Calu3 (cell line): ENCODE measurements around the gene HRC. TPM values are rescaled to one million over a fixed set of nuclear protein-coding genes. Genes with fewer than 3 reads are reported as not detected.

Experiments used
- BruUV-seq: library from RNA; stranded (reverse); fragments of 400-500 nt; replicated peaks from 2 replicates; lab custom pipeline; 2021; lab: Mats Ljungman, UMichigan
- CTCF ChIA-PET: fragments of 300-600 bp; sonication (Branson Sonifier 250); formaldehyde crosslinking; loops from one replicate; lab custom pipeline; 2022; ENCODE audit warnings: antibody characterized with exemption; lab: Charles Lee
- DNase-seq: peaks from one replicate; pipeline ENCODE4 v3.0.0; 2022
- H3K27ac Mint-ChIP-seq: one replicate; pipeline ENCODE4 v1.8.0; 2022; ENCODE audit warnings: mixed read lengths; ENCODE audit not compliant: unreplicated experiment
- H3K27me3 Mint-ChIP-seq: one replicate; pipeline ENCODE4 v1.8.0; 2022; ENCODE audit warnings: mixed read lengths; ENCODE audit not compliant: unreplicated experiment
- H3K36me3 Mint-ChIP-seq: one replicate; pipeline ENCODE4 v1.8.0; 2022; ENCODE audit warnings: mild to moderate bottlenecking, moderate library complexity, mixed read lengths; ENCODE audit not compliant: insufficient read depth, unreplicated experiment
- H3K4me1 Mint-ChIP-seq: one replicate; pipeline ENCODE4 v1.8.0; 2022; ENCODE audit warnings: mild to moderate bottlenecking, low read depth, mixed read lengths; ENCODE audit not compliant: unreplicated experiment
- H3K4me3 Mint-ChIP-seq: one replicate; pipeline ENCODE4 v1.8.0; 2022; ENCODE audit warnings: mild to moderate bottlenecking, low read depth, moderate library complexity, mixed read lengths; ENCODE audit not compliant: unreplicated experiment
- H3K9me3 Mint-ChIP-seq: one replicate; pipeline ENCODE4 v1.8.0; 2022; ENCODE audit warnings: low read depth, mixed read lengths; ENCODE audit not compliant: unreplicated experiment
- intact Hi-C: fragments of 100-400 bp; cut with micrococcal nuclease; formaldehyde crosslinking; loops from one replicate; pipeline ENCODE4 v1.10.0; 2022; ENCODE audit not compliant: unreplicated experiment
- total RNA-seq: library from RNA; stranded (reverse); gene quantifications from 2 replicates; pipeline ENCODE4 v1.2.3, GENCODE V29; 2022
- TF ChIP-seq, protein P1 (sequence below): fragments of 200-600 bp; IDR thresholded peaks from one replicate; pipeline ENCODE4 v1.8.0; 2022; ENCODE audit warnings: antibody characterized with exemption; ENCODE audit not compliant: unreplicated experiment

The HRC gene
- total RNA-seq, 1 experiment from 2014 or later, result not detected

- CTCF ChIA-PET, result interaction anchor here (0.7 to 1.6 kb wide), 3 partner anchors 22 to 79 kb away, joined by 3 to 6 read pairs (median 3); no protein-coding TSS in a partner anchor
- intact Hi-C loops, result loop anchor here (5.0 kb wide), 1 partner anchor 88 kb away; no protein-coding TSS in a partner anchor
Observed at GRCh38 chr19:49119411-49120324, 35.5 kb downstream of the HRC start, which contains the start of gene PPFIA3. Gene PPFIA3, plus strand, starts transcription at chr19:49119544. Its CDS starts 8,330 bp downstream, at chr19:49127874.

GRCh38 chr19:49118565-49119410 is 36.4 kb downstream of the HRC start, which contains the start of gene C19orf73:
Gene C19orf73, minus strand, starts transcription at chr19:49119143. Its CDS starts 121 bp downstream, at chr19:49119022.
- intact Hi-C loops, result loop anchor here (5.0 kb wide), 1 partner anchor 89 kb away; no protein-coding TSS in a partner anchor
- no peaks in the 10 kb centered on the region for H3K9me3 Mint-ChIP-seq
- H3K27ac Mint-ChIP-seq, result peak within 1 kb of the TSS; percentile 56
- H3K27me3 Mint-ChIP-seq, result peaks cover 37% of the 10 kb centered on the region
- H3K4me3 Mint-ChIP-seq, result peak within 1 kb of the TSS; percentile 93
- peaks cover 35% of the 10 kb centered on the region for H3K4me1 Mint-ChIP-seq
- H3K36me3 Mint-ChIP-seq, result peaks cover 47% of the 10 kb centered on the region
- BruUV-seq, result TSS peak; percentile 94
- TF ChIP-seq, protein P1, sequence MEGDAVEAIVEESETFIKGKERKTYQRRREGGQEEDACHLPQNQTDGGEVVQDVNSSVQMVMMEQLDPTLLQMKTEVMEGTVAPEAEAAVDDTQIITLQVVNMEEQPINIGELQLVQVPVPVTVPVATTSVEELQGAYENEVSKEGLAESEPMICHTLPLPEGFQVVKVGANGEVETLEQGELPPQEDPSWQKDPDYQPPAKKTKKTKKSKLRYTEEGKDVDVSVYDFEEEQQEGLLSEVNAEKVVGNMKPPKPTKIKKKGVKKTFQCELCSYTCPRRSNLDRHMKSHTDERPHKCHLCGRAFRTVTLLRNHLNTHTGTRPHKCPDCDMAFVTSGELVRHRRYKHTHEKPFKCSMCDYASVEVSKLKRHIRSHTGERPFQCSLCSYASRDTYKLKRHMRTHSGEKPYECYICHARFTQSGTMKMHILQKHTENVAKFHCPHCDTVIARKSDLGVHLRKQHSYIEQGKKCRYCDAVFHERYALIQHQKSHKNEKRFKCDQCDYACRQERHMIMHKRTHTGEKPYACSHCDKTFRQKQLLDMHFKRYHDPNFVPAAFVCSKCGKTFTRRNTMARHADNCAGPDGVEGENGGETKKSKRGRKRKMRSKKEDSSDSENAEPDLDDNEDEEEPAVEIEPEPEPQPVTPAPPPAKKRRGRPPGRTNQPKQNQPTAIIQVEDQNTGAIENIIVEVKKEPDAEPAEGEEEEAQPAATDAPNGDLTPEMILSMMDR, result peak; percentile 32
- peak; percentile 98 for DNase-seq
- CTCF ChIA-PET, result interaction anchor here (0.6 to 1.6 kb wide), 2 partner anchors 80 kb away, joined by 3 to 6 read pairs; no protein-coding TSS in a partner anchor

More at GRCh38 chr19:49119411-49120324, 35.5 kb downstream of the HRC start, which contains the start of gene PPFIA3:
- peak; percentile 73 for DNase-seq
- Mint-ChIP-seq H3K27me3 (peaks cover 37% of the 10 kb centered on the region), H3K4me3 (peak within 1 kb of the TSS; percentile 93), H3K9me3 (no peaks in the 10 kb centered on the region), H3K36me3 (peaks cover 42% of the 10 kb centered on the region), H3K27ac (peak within 1 kb of the TSS; percentile 56), H3K4me1 (peaks cover 31% of the 10 kb centered on the region)
- TF ChIP-seq, protein P1, result no peak
- BruUV-seq, result no TSS peak

DNA sequence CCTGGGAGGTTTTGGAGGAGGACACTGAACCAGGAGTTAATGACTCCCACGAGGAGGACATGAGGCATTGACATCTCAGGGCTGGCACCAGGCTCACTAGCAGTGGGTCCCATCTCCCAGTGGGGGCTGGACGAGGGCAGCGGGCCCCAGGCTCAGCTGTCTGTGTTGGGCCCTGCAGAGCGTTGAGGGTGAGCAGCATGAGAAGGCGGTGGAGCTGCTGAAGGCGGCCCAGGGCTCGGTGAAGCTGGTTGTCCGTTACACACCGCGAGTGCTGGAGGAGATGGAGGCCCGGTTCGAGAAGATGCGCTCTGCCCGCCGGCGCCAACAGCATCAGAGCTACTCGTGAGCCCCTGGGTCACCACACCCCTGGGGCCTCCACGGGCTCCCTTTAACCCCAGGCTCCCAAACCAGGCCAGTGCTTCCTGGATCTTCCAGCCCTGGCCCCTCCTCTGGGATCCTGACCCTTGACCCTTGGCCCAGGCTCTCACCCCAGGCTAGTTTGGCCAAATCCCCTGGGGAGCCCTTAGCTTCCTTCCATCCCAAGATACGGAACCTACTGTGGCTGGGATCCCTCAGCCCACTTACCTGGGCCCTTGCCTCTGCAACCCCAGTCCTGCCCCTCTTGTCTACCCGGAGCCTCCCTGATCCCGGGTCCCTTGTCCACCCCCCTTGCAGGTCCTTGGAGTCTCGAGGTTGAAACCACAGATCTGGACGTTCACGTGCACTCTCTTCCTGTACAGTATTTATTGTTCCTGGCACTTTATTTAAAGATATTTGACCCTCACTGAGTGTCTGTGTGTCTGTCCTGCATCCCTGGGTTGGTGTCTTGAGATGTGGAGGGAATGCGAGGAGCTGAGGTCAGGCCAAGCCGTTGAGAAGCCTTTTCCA is 37.3 kb downstream of the HRC start:
- Mint-ChIP-seq H3K9me3 (no peaks in the 10 kb centered on the region), H3K27me3 (peaks cover 36% of the 10 kb centered on the region), H3K36me3 (peaks cover 52% of the 10 kb centered on the region), H3K4me1 (peaks cover 43% of the 10 kb centered on the region), H3K4me3 (peak overlapping the region; percentile 93), H3K27ac (peak overlapping the region; percentile 56)
- no TSS peak for BruUV-seq
- TF ChIP-seq, protein P1, result no peak
- CTCF ChIA-PET, result interaction anchor here (0.6 to 1.4 kb wide), 3 partner anchors 10 to 81 kb away, joined by 3 to 9 read pairs (median 7); no protein-coding TSS in a partner anchor
- no peak for DNase-seq
- intact Hi-C loops, result loop anchor here (5.0 kb wide), 1 partner anchor 89 kb away; no protein-coding TSS in a partner anchor
